ENCODE measurements around the gene PRKCB.

- TF ChIP-seq CTCF (conservative IDR thresholded peaks at IDR 0.05; ENCODE audit: low read depth, low read length): no peak
- no peak for TF ChIP-seq EZH2 (IDR thresholded peaks at IDR 0.05; ENCODE audit: low read length, unreplicated experiment)
Measured at GRCh38 chr16:23929856-23930255, 94.1 kb downstream of the PRKCB start.

Measured in PC-3 (cell line).